GM18511 (cell line): ENCODE measurements around the gene CD81.

Experiments used
- ATAC-seq: cut with Tn5 transposase; IDR thresholded peaks from one replicate; pipeline ENCODE4 v1.9.1; 2021; ENCODE audit warnings: mild to moderate bottlenecking, moderate library complexity; ENCODE audit not compliant: unreplicated experiment

CD81 gene

GRCh38 chr11:2374456-2375201 is 2.5 kb upstream of the CD81 start:
- ATAC-seq = no peak

- ATAC-seq = no peak
Measured at GRCh38 chr11:2375341-2375853, 1.7 kb upstream of the CD81 start.

- ATAC-seq = no peak
Measured at GRCh38 chr11:2375964-2376551, 1.1 kb upstream of the CD81 start.

DNA sequence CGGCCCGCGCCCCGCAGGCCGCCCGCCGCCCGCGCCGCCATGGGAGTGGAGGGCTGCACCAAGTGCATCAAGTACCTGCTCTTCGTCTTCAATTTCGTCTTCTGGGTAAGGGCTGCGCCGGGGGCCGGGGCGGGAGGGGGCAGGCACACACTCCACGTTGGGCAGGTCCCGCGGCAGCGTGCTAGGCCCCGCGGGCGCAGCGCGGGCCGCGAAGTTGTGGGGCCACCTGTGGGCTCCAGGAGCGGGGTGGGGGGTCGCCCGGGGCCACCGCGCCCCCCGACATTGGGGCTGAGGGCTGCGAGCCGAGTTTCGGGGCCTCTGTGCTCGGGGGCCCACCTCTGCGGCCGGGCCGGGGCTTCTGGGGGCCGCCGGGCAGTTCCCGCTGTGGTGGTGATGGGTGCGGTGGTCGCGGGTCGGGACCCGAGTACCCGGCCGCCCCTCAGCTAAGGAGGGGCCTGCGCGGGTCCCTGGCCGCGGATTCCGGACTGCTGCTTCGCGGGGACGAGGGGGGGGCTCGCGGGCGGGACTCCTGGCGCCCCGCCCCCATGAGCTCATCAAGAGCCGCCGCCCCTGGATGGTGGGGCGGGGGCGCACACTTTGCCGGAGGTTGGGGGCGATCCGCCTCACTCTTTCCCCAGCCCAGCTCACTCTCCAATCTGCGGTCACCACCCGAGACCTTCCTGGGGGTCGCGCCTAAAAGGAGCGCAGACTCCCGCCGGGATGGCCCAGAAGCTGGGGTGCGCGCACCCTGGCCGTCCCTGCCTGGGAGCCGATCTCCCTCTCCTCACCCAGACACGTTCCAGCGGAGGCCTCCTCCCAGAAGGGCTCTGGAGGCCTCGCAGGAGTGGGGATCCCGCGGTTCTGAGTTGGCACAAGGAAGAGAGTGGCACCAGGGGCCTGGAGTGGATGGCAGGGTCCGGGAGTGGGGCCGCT is 667 bp downstream of the CD81 start:
- peak; percentile 10 for ATAC-seq

DNA sequence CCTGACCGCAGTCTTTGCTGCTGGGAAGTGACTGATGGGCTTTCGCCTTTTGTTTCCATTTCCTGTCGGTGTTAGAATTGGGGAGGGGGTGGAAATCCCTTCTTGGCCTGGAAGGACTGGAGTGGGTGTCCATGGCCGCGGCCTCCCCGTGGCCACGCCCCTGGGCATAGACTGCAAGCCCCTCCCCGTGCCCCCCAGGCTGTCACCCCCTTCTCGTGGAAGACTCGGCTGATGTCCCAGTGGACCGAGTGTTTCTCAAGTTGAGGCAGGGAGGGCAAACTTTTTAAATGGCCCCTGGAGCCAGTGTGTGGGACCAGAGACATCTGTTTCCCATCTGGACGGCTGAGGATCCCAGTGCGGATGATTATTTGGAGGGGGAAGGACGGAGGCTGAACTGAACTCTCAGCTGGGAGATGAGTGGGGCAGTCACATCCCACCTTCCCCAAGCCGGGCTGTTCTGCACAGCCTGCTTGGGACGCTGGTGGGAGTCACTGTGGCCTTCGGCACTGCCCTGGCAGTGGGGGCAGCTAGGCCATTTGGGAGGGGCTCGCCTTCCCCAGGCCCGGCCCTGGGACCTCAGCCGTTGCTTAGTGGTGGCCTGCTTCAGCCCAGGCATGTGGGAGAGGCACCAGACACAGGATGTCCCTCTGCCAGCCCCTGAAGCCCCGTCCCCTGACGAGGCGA is 1.6 kb downstream of the CD81 start:
- ATAC-seq = no peak

- ATAC-seq = no peak
Measured at GRCh38 chr11:2379466-2380174, 2.5 kb downstream of the CD81 start.

GRCh38 chr11:2380396-2380795 is 3.3 kb downstream of the CD81 start:
- no peak for ATAC-seq

- peak; percentile 42 for ATAC-seq
Measured at GRCh38 chr11:2380807-2381350, 3.8 kb downstream of the CD81 start.

DNA sequence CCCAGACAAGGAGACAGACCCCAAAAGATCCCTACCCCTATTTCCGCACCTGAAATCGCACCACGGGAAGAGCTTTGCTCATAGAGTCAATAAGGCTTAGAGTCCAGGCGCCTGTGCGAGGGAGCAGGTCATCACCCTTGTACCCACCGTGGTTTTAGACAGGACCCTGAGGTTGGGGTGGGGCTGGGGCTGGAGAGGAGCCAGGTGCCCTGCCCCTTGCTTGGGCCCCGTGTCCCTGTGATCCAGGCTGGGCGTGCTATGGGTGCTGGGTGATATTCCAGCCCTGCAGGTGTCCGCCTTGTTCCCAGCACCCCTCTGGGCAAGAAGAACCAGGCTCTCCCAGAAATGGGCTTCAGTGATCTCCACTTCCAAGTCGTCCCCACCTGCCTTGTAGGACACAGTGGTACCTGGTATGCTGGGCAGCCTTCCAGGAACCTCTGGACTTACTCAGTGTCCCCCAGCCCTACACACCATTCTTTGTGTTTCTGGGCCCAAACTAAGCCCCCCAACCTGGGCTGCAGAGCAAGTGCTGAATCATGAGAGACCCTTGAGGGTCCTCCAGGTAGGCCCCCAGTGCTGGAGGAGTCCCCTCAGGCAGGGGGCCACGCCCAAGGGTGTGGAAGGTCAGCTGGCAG is 4.5 kb downstream of the CD81 start:
- no peak for ATAC-seq

- ATAC-seq = no peak
Measured at GRCh38 chr11:2382129-2382517, 5.0 kb downstream of the CD81 start.

DNA sequence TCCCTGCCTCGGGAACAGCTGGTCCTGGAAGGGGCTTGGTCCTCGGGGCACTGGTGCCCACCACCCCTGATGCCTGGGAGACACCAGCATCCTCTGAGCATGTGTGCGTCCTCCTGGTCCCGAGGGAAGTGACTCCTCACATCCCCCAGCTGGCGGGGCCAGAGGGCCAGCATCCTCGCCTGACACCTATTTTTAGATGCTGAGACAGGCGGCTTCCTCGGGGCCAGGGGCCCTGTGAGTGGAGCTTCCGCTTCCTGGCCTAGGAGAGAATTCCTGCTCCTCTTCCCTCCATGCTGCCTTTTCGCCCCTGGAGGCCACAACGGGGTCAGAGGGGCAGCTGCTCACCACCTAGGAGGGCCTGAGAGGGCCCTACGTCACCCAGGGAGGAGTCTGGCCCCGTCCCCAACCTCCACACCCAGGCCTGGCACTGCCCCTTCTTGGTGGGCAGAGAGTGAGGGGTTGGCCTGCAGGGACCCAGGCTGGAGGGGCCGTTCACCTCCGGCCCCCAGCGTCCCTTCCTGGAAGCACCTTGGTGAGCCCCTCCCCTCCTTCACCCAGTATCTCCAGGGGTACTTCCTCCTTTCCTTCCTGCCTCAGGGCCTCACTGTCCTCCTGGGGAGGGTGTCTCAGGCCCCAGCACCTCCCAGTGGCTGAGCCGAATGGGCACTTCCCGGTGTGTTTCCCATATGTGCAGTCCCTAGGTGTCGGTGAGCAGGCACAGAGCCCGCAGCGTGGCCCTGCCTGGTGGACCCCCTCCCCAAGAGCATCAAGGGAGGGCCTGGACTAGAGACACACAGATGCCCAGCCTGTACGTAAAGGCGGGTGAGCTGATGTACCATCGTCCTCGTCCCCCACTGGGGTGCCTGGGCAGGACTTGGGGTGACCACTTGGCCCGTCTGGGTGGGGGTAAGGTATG is 6.1 kb downstream of the CD81 start:
- no peak for ATAC-seq

- no peak for ATAC-seq
Measured at GRCh38 chr11:2383852-2384804, 7.0 kb downstream of the CD81 start.

GRCh38 chr11:2385156-2386151 is 8.3 kb downstream of the CD81 start:
- peak; percentile 30 for ATAC-seq

GRCh38 chr11:2386591-2386990 is 9.5 kb downstream of the CD81 start:
- ATAC-seq = no peak

GRCh38 chr11:2387266-2387987 is 10.3 kb downstream of the CD81 start:
- no peak for ATAC-seq
